ENCODE measurements around the gene RNASE3.

The RNASE3 gene

GRCh38 chr14:20855652-20856291, 35.4 kb upstream of the RNASE3 start:
- TF ChIP-seq, protein P1, sequence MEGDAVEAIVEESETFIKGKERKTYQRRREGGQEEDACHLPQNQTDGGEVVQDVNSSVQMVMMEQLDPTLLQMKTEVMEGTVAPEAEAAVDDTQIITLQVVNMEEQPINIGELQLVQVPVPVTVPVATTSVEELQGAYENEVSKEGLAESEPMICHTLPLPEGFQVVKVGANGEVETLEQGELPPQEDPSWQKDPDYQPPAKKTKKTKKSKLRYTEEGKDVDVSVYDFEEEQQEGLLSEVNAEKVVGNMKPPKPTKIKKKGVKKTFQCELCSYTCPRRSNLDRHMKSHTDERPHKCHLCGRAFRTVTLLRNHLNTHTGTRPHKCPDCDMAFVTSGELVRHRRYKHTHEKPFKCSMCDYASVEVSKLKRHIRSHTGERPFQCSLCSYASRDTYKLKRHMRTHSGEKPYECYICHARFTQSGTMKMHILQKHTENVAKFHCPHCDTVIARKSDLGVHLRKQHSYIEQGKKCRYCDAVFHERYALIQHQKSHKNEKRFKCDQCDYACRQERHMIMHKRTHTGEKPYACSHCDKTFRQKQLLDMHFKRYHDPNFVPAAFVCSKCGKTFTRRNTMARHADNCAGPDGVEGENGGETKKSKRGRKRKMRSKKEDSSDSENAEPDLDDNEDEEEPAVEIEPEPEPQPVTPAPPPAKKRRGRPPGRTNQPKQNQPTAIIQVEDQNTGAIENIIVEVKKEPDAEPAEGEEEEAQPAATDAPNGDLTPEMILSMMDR (IDR thresholded peaks at IDR 0.05; ENCODE audit: low read depth, low read length) = peak; percentile 92
- TF ChIP-seq EZH2phosphoT487 (IDR thresholded peaks at IDR 0.05; ENCODE audit: low read depth) = no peak
- Histone ChIP-seq H3K4me2 (ENCODE audit: low read length) (peak overlapping the region; percentile 63), H3K9me3 (ENCODE audit: insufficient read depth, low read length) (no peaks in the 10 kb centered on the region), H3K4me3 (ENCODE audit: low read length) (peak overlapping the region; percentile 22; the same call in 1 of the 2 replicates), H3K4me1 (ENCODE audit: low read length) (peaks cover 5% of the 10 kb centered on the region), H3K27me3 (ENCODE audit: low read depth, low read length) (peaks cover 45% of the 10 kb centered on the region), H3K27ac (ENCODE audit: low read length) (no peak overlapping the region), H2AFZ (ENCODE audit: low read depth, low read length) (no peak overlapping the region; the same call in 1 of the 2 replicates), H3K9ac (ENCODE audit: low read length) (no peak overlapping the region), H3K79me2 (ENCODE audit: low read length) (no peaks in the 10 kb centered on the region), H4K20me1 (ENCODE audit: insufficient read depth, low read length) (no peaks in the 10 kb centered on the region), H3K36me3 (replicated peaks; ENCODE audit: low read depth, low read length) (no peaks in the 10 kb centered on the region)

DNA sequence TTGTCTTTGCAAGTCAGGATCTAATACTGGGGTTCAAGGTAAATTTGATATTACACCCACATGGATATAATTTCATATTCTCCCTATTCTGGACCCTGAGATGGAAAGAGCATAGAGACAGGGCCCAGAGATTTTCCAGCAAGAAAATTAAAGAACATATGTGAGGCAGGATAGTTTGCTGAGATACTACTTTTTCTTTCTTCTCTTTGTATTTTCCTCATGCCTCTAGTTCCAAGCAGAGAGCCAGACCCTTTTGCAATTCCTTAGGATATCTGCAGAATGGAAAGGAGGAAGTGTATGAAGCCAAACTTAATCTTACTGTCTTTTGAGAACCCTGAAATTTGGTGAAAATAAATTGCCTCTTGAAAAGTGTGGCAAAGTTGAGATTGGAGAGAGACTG, 34.0 kb upstream of the RNASE3 start:
- TF ChIP-seq, protein P1 (IDR thresholded peaks at IDR 0.05; ENCODE audit: low read depth, low read length) = no peak
- TF ChIP-seq EZH2phosphoT487 (IDR thresholded peaks at IDR 0.05; ENCODE audit: low read depth) = no peak
- Histone ChIP-seq H3K36me3 (replicated peaks; ENCODE audit: low read depth, low read length) (no peaks in the 10 kb centered on the region), H3K27me3 (ENCODE audit: low read depth, low read length) (peaks cover 42% of the 10 kb centered on the region), H3K27ac (ENCODE audit: low read length) (no peak overlapping the region), H4K20me1 (ENCODE audit: insufficient read depth, low read length) (no peaks in the 10 kb centered on the region), H3K79me2 (ENCODE audit: low read length) (no peaks in the 10 kb centered on the region), H3K9me3 (ENCODE audit: insufficient read depth, low read length) (no peaks in the 10 kb centered on the region), H3K4me2 (ENCODE audit: low read length) (peak overlapping the region; percentile 50), H3K4me3 (ENCODE audit: low read length) (no peak overlapping the region), H2AFZ (ENCODE audit: low read depth, low read length) (0 out of 2 replicates have a peak overlapping the region, but pooled peaks have one; percentile 15), H3K9ac (ENCODE audit: low read length) (no peak overlapping the region), H3K4me1 (ENCODE audit: low read length) (peaks cover 5% of the 10 kb centered on the region)

- peaks cover 5% of the 10 kb centered on the region for H3K4me1 ChIP-seq (ENCODE audit: low read length)
- H4K20me1 ChIP-seq (ENCODE audit: insufficient read depth, low read length) = no peaks in the 10 kb centered on the region
- no peaks in the 10 kb centered on the region for H3K9me3 ChIP-seq (ENCODE audit: insufficient read depth, low read length)
- no peak overlapping the region for H3K9ac ChIP-seq (ENCODE audit: low read length)
- no peaks in the 10 kb centered on the region for H3K36me3 ChIP-seq (replicated peaks; ENCODE audit: low read depth, low read length)
- H3K27me3 ChIP-seq (ENCODE audit: low read depth, low read length) = peaks cover 36% of the 10 kb centered on the region
- H3K4me3 ChIP-seq (ENCODE audit: low read length) = no peak overlapping the region
- H3K79me2 ChIP-seq (ENCODE audit: low read length) = no peaks in the 10 kb centered on the region
- no peak for TF ChIP-seq EZH2phosphoT487 (IDR thresholded peaks at IDR 0.05; ENCODE audit: low read depth)
- TF ChIP-seq, protein P1 (IDR thresholded peaks at IDR 0.05; ENCODE audit: low read depth, low read length) = peak; percentile 86
- H3K27ac ChIP-seq (ENCODE audit: low read length) = no peak overlapping the region
- H2AFZ ChIP-seq (ENCODE audit: low read depth, low read length) = 0 out of 2 replicates have a peak overlapping the region, but pooled peaks have one; percentile 15
- peak overlapping the region; percentile 50 for H3K4me2 ChIP-seq (ENCODE audit: low read length)
These were observed 33.4 kb upstream of the RNASE3 start for GRCh38 chr14:20857630-20858261.

- Histone ChIP-seq H3K27me3 (ENCODE audit: low read depth, low read length) (peaks cover 14% of the 10 kb centered on the region), H3K79me2 (ENCODE audit: low read length) (no peaks in the 10 kb centered on the region), H2AFZ (ENCODE audit: low read depth, low read length) (no peak overlapping the region), H3K9me3 (ENCODE audit: insufficient read depth, low read length) (no peaks in the 10 kb centered on the region), H3K4me2 (ENCODE audit: low read length) (no peak overlapping the region), H4K20me1 (ENCODE audit: insufficient read depth, low read length) (no peaks in the 10 kb centered on the region), H3K27ac (ENCODE audit: low read length) (no peak overlapping the region), H3K4me3 (ENCODE audit: low read length) (no peak overlapping the region), H3K36me3 (replicated peaks; ENCODE audit: low read depth, low read length) (no peaks in the 10 kb centered on the region), H3K4me1 (ENCODE audit: low read length) (no peaks in the 10 kb centered on the region), H3K9ac (ENCODE audit: low read length) (no peak overlapping the region)
- TF ChIP-seq, protein P1 (IDR thresholded peaks at IDR 0.05; ENCODE audit: low read depth, low read length) = no peak
- TF ChIP-seq EZH2phosphoT487 (IDR thresholded peaks at IDR 0.05; ENCODE audit: low read depth) = no peak
These were observed 25.0 kb upstream of the RNASE3 start for GRCh38 chr14:20866194-20866593.

Measured in OCI-LY3 (cell line).